Transverse colon (tissue), 4 donors: Measurements from ENCODE around the gene MYO16. TPM values are rescaled to one million over a fixed set of nuclear protein-coding genes. Genes with fewer than 3 reads are reported as not detected.
"Not testable (repeated sequence)": the region's sequence is repeated elsewhere in the genome, so short reads cannot be mapped to it uniquely, and the experiment has no call there.

Experiments used
- DNase-seq: peaks from one replicate; pipeline ENCODE4 v3.0.0-alpha.2; 2019
- H3K27ac ChIP-seq, 4 donors: fragments of 200-600 bp; sonication (generic); 2 replicates each; pipeline ENCODE4 v1.5.1; 2016 to 2018; ENCODE audit warnings: inconsistent platforms in 4 of 4
- H3K27me3 ChIP-seq: fragments of 200-600 bp; sonication (generic); 2 replicates; pipeline ENCODE4 v1.5.1; 2017; ENCODE audit warnings: inconsistent platforms
- H3K36me3 ChIP-seq, 4 donors: fragments of 200-600 bp; sonication (generic); 2 replicates each; pipeline ENCODE4 v1.5.1; 2017 to 2019; ENCODE audit warnings: inconsistent platforms in 4 of 4
- H3K4me1 ChIP-seq, 4 donors: fragments of 200-600 bp; sonication (generic); 2 replicates each; pipeline ENCODE4 v1.5.1; 2017 to 2020; ENCODE audit warnings: inconsistent platforms in 4 of 4
- H3K4me3 ChIP-seq, 4 donors: fragments of 200-600 bp; sonication (generic); 1 replicate in 1 of 4; 2 replicates in 3 of 4; pipeline versions ENCODE4 v1.5.1 to v1.6.1; 2017 to 2019; ENCODE audit warnings: inconsistent platforms in 4 of 4
- H3K9me3 ChIP-seq, 2 donors: fragments of 200-600 bp; sonication (generic); 2 replicates each; pipeline ENCODE4 v1.5.1; 2017 to 2019; ENCODE audit warnings: inconsistent platforms in 2 of 2
- EP300 ChIP-seq: sonication (generic); formaldehyde crosslinking; IDR thresholded peaks from one replicate; pipeline ENCODE4 v1.6.1; 2017; ENCODE audit warnings: antibody characterized with exemption, low read depth
- POLR2A ChIP-seq: fragments of 450-650 bp; IDR thresholded peaks from one replicate; pipeline ENCODE4 v1.6.1; 2016; ENCODE audit warnings: antibody characterized with exemption, mild to moderate bottlenecking, moderate library complexity
- POLR2AphosphoS5 ChIP-seq, 3 donors: sonication (generic); formaldehyde crosslinking; IDR thresholded peaks; one replicate each; pipeline ENCODE4 v1.6.1; 2016; ENCODE audit warnings: antibody characterized with exemption in 3 of 3
- whole genome bisulfite sequencing, 2 donors: methylation state at CpG; one replicate each; pipeline ENCODE4 v1.1.5; 2018; ENCODE audit warnings: low coverage in 1 of 2; 5-methylcytosine and 5-hydroxymethylcytosine counted together
- in situ Hi-C, 4 donors: fragments of 200-750 bp; cut with MboI; loops; one replicate each; pipeline versions ENCODE4 v1.15.0 to v1.15.1; 2017; ENCODE audit warnings: low sequenced_read_pairs in 3 of 4, low pct_ligation_motif_present in 1 of 4, low pct_unique_long_range_greater_than_20kb in 1 of 4
- intact Hi-C: fragments of 100-400 bp; cut with DNase I; formaldehyde crosslinking; loops from one replicate; pipeline ENCODE4 v1.15.1; 2023; ENCODE audit warnings: low total_unique reads
- total RNA-seq, 4 donors: library from RNA; depleted of rRNA; stranded (reverse); fragments of >200 nt; gene quantifications; one replicate each; pipeline ENCODE4 v1.1.0, GENCODE V29; 2016
- TF ChIP-seq, protein P1 (sequence below), 5 experiments: fragments of 200-600 bp in 3 of 5; fragments of 450-650 bp in 2 of 5; sonication (generic) in 3 of 5; IDR thresholded peaks; 1 replicate in 2 of 5; 2 replicates in 3 of 5; pipeline ENCODE4 v1.5.1; 2016 to 2017; ENCODE audit warnings: antibody characterized with exemption in 5 of 5, inconsistent platforms in 3 of 5, mild to moderate bottlenecking in 2 of 5, moderate library complexity in 1 of 5

MYO16 gene
- total RNA-seq, 4 donors from 2014 or later = under 0.01 to 3.4 TPM; not detected in 2

DNA sequence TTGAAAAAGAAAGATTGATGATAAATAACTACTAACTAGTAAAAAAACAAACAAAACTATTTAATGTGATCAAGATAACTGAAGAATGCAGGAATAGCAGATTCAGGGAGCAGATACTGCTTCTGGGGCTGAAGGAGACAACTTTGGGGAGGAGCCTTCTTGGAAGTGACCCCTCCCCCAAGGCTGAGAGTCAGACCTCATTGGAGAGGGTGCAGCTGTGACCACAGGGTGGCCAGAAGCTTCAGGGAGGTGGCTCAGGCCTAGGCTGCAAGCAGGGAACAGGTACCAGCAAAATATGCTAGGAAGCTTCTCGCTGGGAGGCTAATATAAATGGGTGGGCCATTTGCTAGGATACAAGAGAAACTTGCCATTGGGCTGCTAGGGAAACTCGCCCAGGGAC lies 149.9 kb downstream of the MYO16 start:
- Histone ChIP-seq H3K36me3 (no peaks in the 10 kb centered on the region), H3K4me1 (no peaks in the 10 kb centered on the region), H3K4me3 (no peak overlapping the region), H3K9me3 (no peaks in the 10 kb centered on the region), H3K27ac (no peak overlapping the region), H3K27me3 (no peaks in the 10 kb centered on the region)
- WGBS, 2 donors = 80% methylated on average over 1 to 2 of the region's 2 CpGs
- in situ Hi-C loops (no loop called here), intact Hi-C loops (no loop called here)
- DNase-seq = no peak
- no peak for TF ChIP-seq EP300
- no peak for TF ChIP-seq POLR2AphosphoS5 (IDR thresholded peaks at IDR 0.05)
- TF ChIP-seq, protein P1, sequence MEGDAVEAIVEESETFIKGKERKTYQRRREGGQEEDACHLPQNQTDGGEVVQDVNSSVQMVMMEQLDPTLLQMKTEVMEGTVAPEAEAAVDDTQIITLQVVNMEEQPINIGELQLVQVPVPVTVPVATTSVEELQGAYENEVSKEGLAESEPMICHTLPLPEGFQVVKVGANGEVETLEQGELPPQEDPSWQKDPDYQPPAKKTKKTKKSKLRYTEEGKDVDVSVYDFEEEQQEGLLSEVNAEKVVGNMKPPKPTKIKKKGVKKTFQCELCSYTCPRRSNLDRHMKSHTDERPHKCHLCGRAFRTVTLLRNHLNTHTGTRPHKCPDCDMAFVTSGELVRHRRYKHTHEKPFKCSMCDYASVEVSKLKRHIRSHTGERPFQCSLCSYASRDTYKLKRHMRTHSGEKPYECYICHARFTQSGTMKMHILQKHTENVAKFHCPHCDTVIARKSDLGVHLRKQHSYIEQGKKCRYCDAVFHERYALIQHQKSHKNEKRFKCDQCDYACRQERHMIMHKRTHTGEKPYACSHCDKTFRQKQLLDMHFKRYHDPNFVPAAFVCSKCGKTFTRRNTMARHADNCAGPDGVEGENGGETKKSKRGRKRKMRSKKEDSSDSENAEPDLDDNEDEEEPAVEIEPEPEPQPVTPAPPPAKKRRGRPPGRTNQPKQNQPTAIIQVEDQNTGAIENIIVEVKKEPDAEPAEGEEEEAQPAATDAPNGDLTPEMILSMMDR (IDR thresholded peaks at IDR 0.05) = no peak
- no peak for TF ChIP-seq POLR2A

DNA sequence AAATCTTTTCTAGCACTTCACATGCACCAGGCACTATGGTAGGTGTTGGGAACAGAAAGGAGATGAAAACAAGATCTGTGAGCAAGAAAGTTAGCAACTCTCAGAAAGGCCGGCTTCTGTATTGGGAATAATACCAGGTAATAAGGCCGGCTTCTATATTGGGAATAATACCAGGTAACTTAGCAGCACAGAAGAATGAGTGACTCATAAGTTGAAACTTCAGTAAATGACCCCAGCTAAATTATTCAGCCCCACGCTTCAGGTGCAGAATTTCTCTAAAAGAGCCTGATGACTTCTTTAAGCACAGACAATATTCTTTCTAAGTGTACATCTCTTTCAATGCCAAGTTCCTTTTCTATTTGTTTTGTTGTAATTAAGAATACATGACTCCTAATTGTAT lies 151.3 kb downstream of the MYO16 start:
- no peaks in the 10 kb centered on the region for H3K9me3 ChIP-seq
- no peaks in the 10 kb centered on the region for H3K36me3 ChIP-seq
- no peaks in the 10 kb centered on the region for H3K4me1 ChIP-seq
- H3K27ac ChIP-seq = no peak overlapping the region
- DNase-seq = no peak
- TF ChIP-seq POLR2AphosphoS5 (IDR thresholded peaks at IDR 0.05) (no peak), EP300 (no peak)
- no peak overlapping the region for H3K4me3 ChIP-seq
- WGBS, 2 donors = 85 to 90% methylated on average over 3 of the region's 3 CpGs
- in situ Hi-C loops (no loop called here), intact Hi-C loops (no loop called here)
- H3K27me3 ChIP-seq = no peaks in the 10 kb centered on the region

DNA sequence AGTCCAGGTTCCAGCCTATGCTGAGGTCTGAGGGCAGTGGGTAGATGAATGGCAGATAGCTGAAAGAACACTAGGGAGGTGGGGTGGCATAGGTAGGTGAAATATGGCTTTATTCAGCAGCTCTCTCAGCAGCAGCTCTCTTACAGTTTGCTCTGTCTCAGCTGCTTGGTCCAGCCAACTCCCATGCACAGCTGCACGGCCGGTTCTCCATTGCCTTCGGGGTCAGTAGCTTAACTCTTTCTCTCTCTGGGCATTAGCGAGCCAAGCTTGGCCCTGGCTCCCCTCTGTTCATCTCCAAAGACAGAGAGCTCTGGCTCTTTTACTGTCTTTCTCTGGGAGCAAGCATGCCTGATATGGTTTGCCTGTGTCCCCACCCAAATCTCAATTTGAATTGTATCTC lies 151.9 kb downstream of the MYO16 start:
- Histone ChIP-seq H3K4me1 (no peaks in the 10 kb centered on the region), H3K27me3 (no peaks in the 10 kb centered on the region), H3K4me3 (no peak overlapping the region), H3K36me3 (no peaks in the 10 kb centered on the region), H3K9me3 (no peaks in the 10 kb centered on the region), H3K27ac (no peak overlapping the region)
- in situ Hi-C loops = no loop called here
- no peak for DNase-seq
- WGBS, 2 donors = 81% methylated on average over 4 of the region's 4 CpGs; no CpG with 5 or more reads in 1 of the 2 donors
- TF ChIP-seq, protein P1 (IDR thresholded peaks at IDR 0.05) = no peak
- no peak for TF ChIP-seq EP300
- TF ChIP-seq POLR2A = no peak
- no peak for TF ChIP-seq POLR2AphosphoS5 (IDR thresholded peaks at IDR 0.05)
- intact Hi-C loops = no loop called here

DNA sequence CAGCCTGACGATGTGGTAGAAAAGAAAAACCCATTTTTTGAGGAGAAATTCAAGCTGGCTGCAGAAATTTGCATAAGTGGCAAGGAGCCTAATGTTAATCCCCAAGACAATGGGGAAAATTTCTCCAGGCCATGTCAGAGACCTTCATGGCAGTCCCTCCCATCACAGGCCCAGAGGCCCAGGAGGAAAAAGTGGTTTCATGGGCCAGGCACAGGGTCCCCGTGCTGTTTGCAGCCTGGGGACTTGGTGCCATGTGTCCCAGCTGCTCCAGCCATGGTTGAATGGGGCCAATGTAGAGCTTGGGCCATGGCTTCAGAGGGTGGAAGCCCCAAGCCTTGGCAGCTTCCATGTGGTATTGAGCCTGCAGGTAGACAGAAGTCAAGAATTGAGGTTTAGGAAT lies 153.1 kb downstream of the MYO16 start:
- DNase-seq, H3K9me3 ChIP-seq, intact Hi-C loops, H3K36me3 ChIP-seq, H3K27me3 ChIP-seq, H3K4me3 ChIP-seq, H3K27ac ChIP-seq, in situ Hi-C loops, H3K4me1 ChIP-seq: not testable (repeated sequence)
- 63 to 76% methylated on average over 2 of the region's 2 CpGs for WGBS, 2 donors

- TF ChIP-seq POLR2A (no peak), POLR2AphosphoS5 (IDR thresholded peaks at IDR 0.05) (no peak), EP300 (no peak)
- TF ChIP-seq, protein P1 (IDR thresholded peaks at IDR 0.05) = no peak
- no peak for DNase-seq
- in situ Hi-C loops = no loop called here
- WGBS, 2 donors = 69 to 77% methylated on average over 3 of the region's 3 CpGs
- Histone ChIP-seq H3K4me3 (no peak overlapping the region), H3K27me3 (no peaks in the 10 kb centered on the region), H3K4me1 (no peaks in the 10 kb centered on the region), H3K9me3 (no peaks in the 10 kb centered on the region), H3K36me3 (no peaks in the 10 kb centered on the region), H3K27ac (no peak overlapping the region)
- intact Hi-C loops = no loop called here
These were observed 156.4 kb downstream of the MYO16 start for GRCh38 chr13:108785844-108786243.
